Fibroblast of lung (primary cell): Measurements from ENCODE around the gene C6orf136. TPM values are rescaled to one million over a fixed set of nuclear protein-coding genes. Genes with fewer than 3 reads are reported as not detected.

ENCODE experiments used
- DNase-seq, 2 donors: peaks; one replicate each; pipeline versions ENCODE4 v3.0.0 to v3.0.0-alpha.2; 2010; ENCODE audit warnings: low read depth in 2 of 2
- H2AFZ ChIP-seq: 2 replicates; pipeline ENCODE4 v1.5.1; 2012; ENCODE audit warnings: low read length, control low read depth, inconsistent platforms
- H3K27ac ChIP-seq: 2 replicates; pipeline ENCODE4 v1.5.1; 2011; ENCODE audit warnings: low read length, control low read depth; ENCODE audit not compliant: insufficient read depth
- H3K27me3 ChIP-seq: 2 replicates; pipeline ENCODE4 v1.5.1; 2011; ENCODE audit warnings: mild to moderate bottlenecking, low read length; ENCODE audit not compliant: control insufficient read depth, insufficient read depth
- H3K36me3 ChIP-seq: 2 replicates; pipeline ENCODE4 v1.5.1; 2011; ENCODE audit warnings: low read length; ENCODE audit not compliant: control insufficient read depth, insufficient read depth
- H3K4me1 ChIP-seq: 2 replicates; pipeline ENCODE4 v1.5.1; 2011; ENCODE audit warnings: low read length; ENCODE audit not compliant: control insufficient read depth, insufficient read depth; ENCODE audit errors: extremely low read depth
- H3K4me2 ChIP-seq: 2 replicates; pipeline ENCODE4 v1.5.1; 2011; ENCODE audit warnings: low read length, control low read depth; ENCODE audit not compliant: insufficient read depth; ENCODE audit errors: extremely low read depth
- H3K4me3 ChIP-seq, 4 experiments: fragments of 200-600 bp in 1 of 4; sonication (generic) in 1 of 4; replicated peaks in 1 of 4; 2 replicates each; pipeline ENCODE4 v1.5.1; 2011 to 2016; ENCODE audit warnings: low read length in 4 of 4, low read depth in 3 of 4, mild to moderate bottlenecking in 3 of 4, control low read depth in 2 of 4, inconsistent platforms in 1 of 4, mixed read lengths in 1 of 4; ENCODE audit not compliant: insufficient read depth in 1 of 4; ENCODE audit errors: control extremely low read depth in 1 of 4
- H3K79me2 ChIP-seq: 2 replicates; pipeline ENCODE4 v1.5.1; 2012; ENCODE audit warnings: mild to moderate bottlenecking, low read length, inconsistent platforms; ENCODE audit not compliant: control insufficient read depth, insufficient read depth
- H3K9ac ChIP-seq: 2 replicates; pipeline ENCODE4 v1.5.1; 2011; ENCODE audit warnings: mild to moderate bottlenecking, low read length, control low read depth; ENCODE audit not compliant: insufficient read depth
- H3K9me3 ChIP-seq: 2 replicates; pipeline ENCODE4 v1.5.1; 2012; ENCODE audit warnings: low read depth, low read length; ENCODE audit not compliant: control insufficient read depth, insufficient read depth
- H4K20me1 ChIP-seq: 2 replicates; pipeline ENCODE4 v1.5.1; 2011; ENCODE audit warnings: low read length; ENCODE audit not compliant: control insufficient read depth, insufficient read depth; ENCODE audit errors: extremely low read depth
- CTCF ChIP-seq, 2 donors: IDR thresholded peaks in 1 of 2; conservative IDR thresholded peaks in 1 of 2; 1 replicate in 1 of 2; 2 replicates in 1 of 2; pipeline ENCODE4 v1.5.1; 2011 to 2012; ENCODE audit warnings: low read length in 2 of 2, control low read depth in 1 of 2, inconsistent platforms in 1 of 2, low read depth in 1 of 2, mild to moderate bottlenecking in 1 of 2
- EZH2 ChIP-seq: IDR thresholded peaks from 2 replicates; pipeline ENCODE4 v1.5.1; 2012; ENCODE audit warnings: low read length, control low read depth, mild to moderate bottlenecking; ENCODE audit errors: missing control alignments
- polyA plus RNA-seq, 2 donors: library from polyadenylated mRNA; depleted of rRNA in 1 of 2; stranded (reverse) in 1 of 2; unstranded in 1 of 2; fragments of >200 nt; gene quantifications; 2 replicates each; pipeline ENCODE4 v1.2.1, GENCODE V29; 2011 to 2012; ENCODE audit warnings: missing spikeins in 1 of 2
- total RNA-seq: library from RNA; depleted of rRNA; stranded (reverse); fragments of >200 nt; gene quantifications from 2 replicates; pipeline ENCODE4 v1.2.1, GENCODE V29; 2014

Gene C6orf136
- total and polyA plus RNA-seq, 2 donors (not counting 1 experiment from before 2014, with no cell fraction given): 2.5 to 3.6 TPM

- Histone ChIP-seq H4K20me1 (no peaks in the 10 kb centered on the region), H3K9me3 (no peaks in the 10 kb centered on the region), H3K9ac (peak within 1 kb of the TSS; percentile 89), H3K27me3 (no peaks in the 10 kb centered on the region), H3K4me2 (peak within 1 kb of the TSS; percentile 95), H3K4me1 (peaks cover 6% of the 10 kb centered on the region), H3K36me3 (peaks cover 18% of the 10 kb centered on the region), H3K4me3 (peak within 1 kb of the TSS; percentile 81 to 100 (median 83)), H3K79me2 (peaks cover 30% of the 10 kb centered on the region), H2AFZ (peak within 1 kb of the TSS; percentile 84), H3K27ac (peak within 1 kb of the TSS; percentile 83)
- TF ChIP-seq EZH2: no peak
- TF ChIP-seq CTCF (conservative IDR thresholded peaks at IDR 0.05 in 1 of 2, IDR thresholded peaks at IDR 0.05 in 1 of 2; ENCODE audit: low read depth in 1 of 2, low read length in 2 of 2): peak; percentile 84 to 92
- DNase-seq: peak; percentile 98 to 99
These were observed 25.7 kb downstream of the C6orf136 start, which contains the start of gene DHX16 for GRCh38 chr6:30672445-30673253. Gene DHX16, minus strand, starts transcription at chr6:30673006. Its CDS starts 165 bp downstream, at chr6:30672841.

- peaks cover 11% of the 10 kb centered on the region for H3K4me1 ChIP-seq
- H3K9ac ChIP-seq: no peak overlapping the region
- peaks cover 21% of the 10 kb centered on the region for H3K36me3 ChIP-seq
- peaks cover 55% of the 10 kb centered on the region for H3K79me2 ChIP-seq
- H3K4me3 ChIP-seq: no peak overlapping the region
- no peaks in the 10 kb centered on the region for H4K20me1 ChIP-seq
- H2AFZ ChIP-seq: no peak overlapping the region
- TF ChIP-seq CTCF (conservative IDR thresholded peaks at IDR 0.05 in 1 of 2, IDR thresholded peaks at IDR 0.05 in 1 of 2; ENCODE audit: low read depth in 1 of 2, low read length in 2 of 2) (no peak), EZH2 (no peak)
- no peak for DNase-seq
- H3K27ac ChIP-seq: no peak overlapping the region
- H3K27me3 ChIP-seq: no peaks in the 10 kb centered on the region
- H3K9me3 ChIP-seq: no peaks in the 10 kb centered on the region
- no peak overlapping the region for H3K4me2 ChIP-seq
These were observed 29.8 kb downstream of the C6orf136 start for GRCh38 chr6:30676660-30677285.

- no peaks in the 10 kb centered on the region for H4K20me1 ChIP-seq
- peak overlapping the region; percentile 13 for H3K27ac ChIP-seq
- peak overlapping the region in 3 of 4 experiments; percentile 35 to 95 (median 40) for H3K4me3 ChIP-seq
- no peak overlapping the region for H2AFZ ChIP-seq
- H3K9ac ChIP-seq: no peak overlapping the region
- peak overlapping the region; percentile 97 for H3K4me2 ChIP-seq
- DNase-seq: peak; percentile 69 to 79
- H3K79me2 ChIP-seq: peaks cover 68% of the 10 kb centered on the region
- no peak for TF ChIP-seq EZH2
- TF ChIP-seq CTCF (conservative IDR thresholded peaks at IDR 0.05 in 1 of 2, IDR thresholded peaks at IDR 0.05 in 1 of 2; ENCODE audit: low read depth in 1 of 2, low read length in 2 of 2): peak; percentile 94 to 95
- H3K27me3 ChIP-seq: no peaks in the 10 kb centered on the region
- no peaks in the 10 kb centered on the region for H3K9me3 ChIP-seq
- H3K4me1 ChIP-seq: peaks cover 10% of the 10 kb centered on the region
- peaks cover 26% of the 10 kb centered on the region for H3K36me3 ChIP-seq
These were observed 32.2 kb downstream of the C6orf136 start for GRCh38 chr6:30678964-30679726.
